ENCODE measurements around the gene MAP3K12.
"Not testable (repeated sequence)": the region's sequence is repeated elsewhere in the genome, so short reads cannot be mapped to it uniquely, and the experiment has no call there.

The MAP3K12 gene

GRCh38 chr12:53465679-53466078, 33.6 kb downstream of the MAP3K12 start:
- DNase-seq, result no peak

DNA sequence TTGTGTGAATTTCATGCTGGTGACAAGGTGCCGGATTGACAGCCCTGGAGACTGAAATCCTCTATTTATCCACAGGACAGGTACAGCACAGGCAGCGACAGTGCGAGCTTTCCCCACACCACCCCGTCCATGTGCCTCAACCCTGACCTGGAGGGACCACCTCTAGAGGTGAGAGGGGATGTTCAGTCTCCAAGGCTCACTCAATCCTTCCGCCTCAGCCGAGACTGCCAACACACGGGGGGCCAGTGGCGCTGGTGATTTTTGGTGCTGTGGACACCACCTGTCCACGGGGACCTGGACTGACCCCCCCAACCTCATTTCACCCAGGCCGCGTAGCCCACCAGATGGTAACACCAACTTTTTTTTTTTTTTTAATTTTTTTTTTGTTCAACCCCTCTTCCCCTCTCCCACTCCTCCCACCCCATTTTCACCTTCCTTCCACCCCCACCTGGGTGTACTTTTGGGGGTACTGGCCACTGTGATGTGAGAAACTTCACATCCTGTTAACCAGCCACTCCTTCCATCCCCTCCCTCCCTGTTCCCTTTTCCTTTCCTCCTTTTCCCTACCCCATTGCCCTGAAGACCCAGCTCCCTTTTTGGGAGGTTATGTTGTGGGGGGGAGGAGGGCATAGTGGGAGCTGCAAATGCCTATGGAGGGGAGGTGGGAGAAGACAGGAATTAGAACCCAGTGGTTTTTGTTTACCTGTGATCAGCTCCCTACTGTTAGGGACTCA, 34.4 kb downstream of the MAP3K12 start:
- no peak for DNase-seq

GRCh38 chr12:53463802-53464560, 35.3 kb downstream of the MAP3K12 start:
- DNase-seq, result no peak

GRCh38 chr12:53462935-53463334, 36.3 kb downstream of the MAP3K12 start:
- no peak for DNase-seq

DNA sequence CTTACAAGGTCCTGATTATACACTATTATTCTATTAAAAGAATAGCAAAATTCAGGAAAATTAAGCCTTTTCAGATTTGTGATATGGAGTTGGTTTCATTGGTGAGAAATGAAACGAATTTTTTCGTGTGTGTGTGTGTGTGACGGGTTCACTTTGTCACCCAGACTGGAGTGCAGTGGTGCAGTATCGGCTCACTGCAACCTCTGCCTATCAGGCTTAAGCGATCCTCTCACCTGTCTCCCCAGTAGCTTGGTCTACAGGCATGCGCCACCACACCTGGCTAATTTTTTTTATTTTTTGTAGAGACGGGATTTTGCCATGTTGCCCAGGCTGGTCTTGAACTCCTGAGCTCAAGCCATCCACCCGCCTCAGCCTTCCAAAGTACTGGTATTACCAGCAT, 37.7 kb downstream of the MAP3K12 start:
- no peak for DNase-seq

DNA sequence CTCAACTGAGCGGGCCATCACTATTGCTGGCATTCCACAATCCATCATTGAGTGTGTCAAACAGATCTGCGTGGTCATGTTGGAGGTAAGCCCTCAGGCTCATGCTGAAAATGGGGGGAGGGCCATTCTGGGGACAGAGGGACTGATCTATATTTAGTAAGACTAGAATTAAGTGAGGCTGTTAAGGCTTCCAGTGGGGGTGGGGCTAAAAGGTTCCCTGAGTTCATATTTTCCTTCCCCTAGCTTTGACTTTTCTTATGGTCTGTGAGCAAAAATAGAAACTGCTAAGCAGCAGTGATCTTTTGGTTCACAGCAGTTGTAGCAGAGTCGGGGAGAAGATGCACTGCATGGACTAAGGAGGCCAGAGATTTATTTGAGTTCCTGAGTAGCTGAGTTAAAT, 38.2 kb downstream of the MAP3K12 start:
- DNase-seq, result no peak

GRCh38 chr12:53459097-53459496, 40.2 kb downstream of the MAP3K12 start:
- DNase-seq, result no peak

GRCh38 chr12:53456654-53457366, 42.4 kb downstream of the MAP3K12 start:
- no peak for DNase-seq

- no peak for DNase-seq
Measured at GRCh38 chr12:53454707-53455106, 44.6 kb downstream of the MAP3K12 start.

DNA sequence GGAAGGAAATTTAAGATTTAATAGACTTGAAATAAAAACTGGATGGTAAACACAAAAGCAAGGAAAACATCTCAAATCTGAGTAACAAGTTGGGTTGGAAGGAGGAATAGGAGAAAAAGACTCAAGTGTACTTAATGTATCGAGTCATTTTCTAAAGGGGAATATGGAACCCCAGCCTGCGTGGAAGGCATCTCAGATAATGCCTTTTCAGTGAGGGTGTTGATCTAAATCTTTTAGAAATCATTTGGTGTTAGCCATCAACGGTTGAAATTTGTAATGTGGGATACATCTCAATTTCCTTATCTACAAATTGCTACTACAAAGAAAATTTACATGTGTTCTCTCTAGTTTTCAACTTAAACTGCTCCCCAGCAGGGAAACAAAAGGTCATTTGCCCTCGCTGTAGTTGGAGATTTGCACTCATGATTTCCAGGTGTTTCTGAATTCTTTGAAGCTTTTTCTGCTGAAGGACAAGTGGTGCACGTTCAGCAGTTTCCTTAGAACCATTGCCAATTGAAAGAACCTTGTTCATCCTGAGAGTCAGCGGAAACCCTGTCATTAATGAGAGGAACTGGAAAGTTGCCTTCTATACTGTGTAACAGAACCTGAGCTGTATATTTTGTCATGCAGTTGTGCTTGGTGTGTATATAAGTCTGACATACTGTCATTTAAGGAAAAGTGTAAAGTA, 45.2 kb downstream of the MAP3K12 start:
- no peak for DNase-seq

DNA sequence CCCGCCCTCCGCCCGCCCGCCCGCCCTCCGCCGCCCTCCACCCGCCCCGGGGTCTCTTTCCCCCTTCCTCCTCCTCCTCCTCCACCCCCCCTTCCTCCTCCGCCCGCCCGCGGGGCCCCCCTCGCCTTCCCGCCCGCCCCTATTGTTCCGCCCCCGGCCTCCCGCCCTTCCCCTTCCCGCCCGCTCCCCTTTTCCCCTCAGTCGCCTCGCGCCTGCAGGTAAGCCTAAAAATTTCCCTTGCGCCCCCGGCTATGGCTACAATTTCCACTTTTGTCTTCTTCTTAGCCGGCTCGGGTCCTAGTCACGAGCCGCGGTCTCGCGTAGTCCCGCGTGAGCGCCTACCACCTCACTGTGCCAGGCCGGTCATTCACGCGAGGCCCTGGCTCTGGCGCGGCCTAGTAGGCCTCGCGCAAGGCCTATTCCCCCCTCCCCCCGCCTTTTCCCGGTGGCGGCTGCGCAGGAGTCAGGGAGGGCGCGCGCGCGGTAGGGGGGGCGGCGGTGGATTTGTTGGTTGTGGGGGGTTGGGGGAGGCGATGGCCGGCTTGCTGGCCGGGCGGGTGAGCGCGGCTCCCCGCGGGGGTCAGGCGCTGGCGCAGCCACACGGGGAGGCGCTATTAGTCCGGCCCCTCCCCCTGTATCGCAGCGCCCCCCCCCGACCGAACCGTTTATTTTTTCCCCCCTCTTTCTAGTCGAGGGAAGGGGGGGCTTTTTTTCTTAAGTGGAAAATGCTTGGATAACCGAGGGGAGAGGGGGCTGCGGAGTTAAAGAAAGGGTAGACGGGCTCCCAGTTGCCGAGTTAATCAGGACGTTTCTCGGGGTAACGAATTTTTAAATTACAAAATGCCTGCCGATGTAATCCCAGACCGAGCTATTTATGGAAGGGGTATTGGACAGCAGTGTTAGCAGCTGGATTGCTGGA, 46.8 kb downstream of the MAP3K12 start:
- peak; percentile 84 for DNase-seq

DNA sequence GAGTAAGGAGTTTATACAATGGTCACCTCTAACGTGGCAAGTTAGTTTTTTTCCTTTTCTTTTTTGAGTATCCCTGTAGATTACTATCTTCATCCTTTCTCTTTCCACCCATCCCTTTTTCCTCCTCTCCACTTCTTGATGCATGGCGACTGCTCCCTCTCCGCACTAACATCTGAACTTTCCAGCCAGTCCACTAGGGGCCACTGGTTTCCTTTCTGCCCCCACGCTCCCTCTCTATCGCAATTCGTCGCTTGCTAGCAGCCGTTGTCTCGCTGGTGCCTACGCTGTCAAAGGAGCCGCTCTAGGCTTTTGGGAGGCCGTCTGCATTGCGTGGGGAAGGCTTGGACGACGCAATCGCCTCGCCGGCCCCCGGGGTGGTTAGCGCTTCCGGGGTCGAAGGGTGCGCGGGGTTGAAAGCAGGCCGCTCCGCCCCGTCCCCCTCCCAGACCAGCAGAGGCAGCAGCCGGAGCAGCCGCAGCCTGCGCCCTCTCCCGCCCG, 47.5 kb downstream of the MAP3K12 start, which contains the start of gene PCBP2:
PCBP2 (plus strand) TSS at position 442 of the 498 bp plus-strand sequence. CDS start 2,699 bp downstream, outside the sequence.
- DNase-seq, result peak; percentile 100

GRCh38 chr12:53450936-53451335, 48.3 kb downstream of the MAP3K12 start:
- no peak for DNase-seq

DNA sequence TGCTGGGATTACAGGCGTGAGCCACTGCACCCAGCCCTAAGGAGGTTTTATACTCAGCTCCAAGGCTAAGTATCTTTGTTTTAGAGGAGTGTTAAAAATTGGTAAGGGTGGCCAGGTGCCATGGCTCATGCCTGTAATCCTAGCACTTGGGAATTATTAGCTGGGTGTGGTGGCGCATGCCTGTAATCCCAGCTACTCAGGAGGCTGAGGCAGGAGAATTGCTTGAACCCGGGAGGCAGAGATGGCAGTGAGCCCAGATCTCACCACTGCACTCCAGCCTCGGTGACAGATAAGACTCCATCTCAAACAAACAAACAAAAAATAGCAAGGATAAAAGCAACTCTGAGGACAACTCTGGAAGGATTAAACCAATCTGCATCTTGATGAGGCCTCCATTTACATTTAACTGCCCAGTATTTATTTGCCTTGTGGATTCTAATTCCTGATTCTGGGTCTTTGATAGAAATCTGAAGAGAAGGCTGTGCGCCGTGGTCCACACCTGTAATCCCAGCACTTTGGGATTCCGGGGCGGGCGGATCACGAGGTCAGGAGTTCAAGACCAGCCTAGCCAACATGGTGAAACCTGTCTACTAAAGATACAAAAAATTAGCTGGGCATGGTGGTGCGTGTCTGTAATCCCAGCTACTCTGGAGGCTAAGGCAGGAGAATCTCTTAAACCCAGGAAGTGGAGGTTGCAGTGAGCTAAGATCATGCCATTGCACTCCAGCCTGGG, 54.5 kb downstream of the MAP3K12 start:
- not testable (repeated sequence) for DNase-seq

- no peak for DNase-seq
Measured at GRCh38 chr12:53443955-53444354, 55.3 kb downstream of the MAP3K12 start.

GRCh38 chr12:53441040-53441833, 58.0 kb downstream of the MAP3K12 start, which contains the start of gene PRR13:
Gene PRR13, plus strand, starts transcription at chr12:53441734. Its CDS starts 981 bp downstream, at chr12:53442715.
- peak; percentile 100 for DNase-seq

- not testable (repeated sequence) for DNase-seq
Measured at GRCh38 chr12:53439582-53439981, 59.7 kb downstream of the MAP3K12 start.

DNA sequence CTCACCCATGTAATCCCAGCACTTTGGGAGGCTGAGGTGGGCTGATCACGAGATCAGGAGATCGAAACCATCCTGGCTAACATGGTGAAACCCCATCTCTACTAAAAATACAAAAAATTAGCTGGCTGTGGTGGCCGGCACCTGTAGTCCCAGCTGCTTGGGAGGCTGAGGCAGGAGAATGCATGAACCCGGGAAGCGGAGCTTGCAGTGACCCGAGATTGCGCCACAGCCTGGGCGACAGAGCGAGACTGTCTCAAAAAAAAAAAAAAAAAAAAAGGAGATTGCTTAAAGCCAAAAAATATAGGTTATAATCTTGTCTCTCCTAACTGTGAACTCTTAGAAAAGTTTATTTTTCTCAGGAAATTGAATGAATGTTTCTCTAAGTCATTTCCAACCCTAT, 63.9 kb downstream of the MAP3K12 start:
- DNase-seq, result not testable (repeated sequence)

DNA sequence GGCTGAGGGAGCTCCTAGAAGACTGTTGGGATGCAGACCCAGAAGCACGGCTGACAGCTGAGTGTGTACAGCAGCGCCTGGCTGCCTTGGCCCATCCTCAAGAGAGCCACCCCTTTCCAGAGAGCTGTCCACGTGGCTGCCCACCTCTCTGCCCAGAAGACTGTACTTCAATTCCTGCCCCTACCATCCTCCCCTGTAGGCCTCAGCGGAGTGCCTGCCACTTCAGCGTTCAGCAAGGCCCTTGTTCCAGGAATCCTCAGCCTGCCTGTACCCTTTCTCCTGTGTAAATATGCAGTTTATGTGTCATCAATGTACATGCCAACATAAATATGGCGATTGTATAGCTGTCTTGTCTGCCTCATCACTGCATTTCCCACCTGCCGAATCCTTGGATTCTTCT, 68.1 kb downstream of the MAP3K12 start:
- peak; percentile 19 for DNase-seq

GRCh38 chr12:53430116-53430515, 69.1 kb downstream of the MAP3K12 start:
- no peak for DNase-seq
